Stomach (tissue), 9 donors: ENCODE results near the gene SCO2. TPM values are rescaled to one million over a fixed set of nuclear protein-coding genes. Genes with fewer than 3 reads are reported as not detected.

Experiments
- DNase-seq, 2 donors: peaks; one replicate each; pipeline versions ENCODE4 v3.0.0 to v3.0.0-alpha.2; 2013 to 2019
- H3K27ac ChIP-seq, 5 donors: fragments of 200-600 bp in 4 of 5; sonication (generic) in 4 of 5; one replicate each; pipeline ENCODE4 v1.5.1; 2013 to 2019; ENCODE audit warnings: mild to moderate bottlenecking in 1 of 5, moderate library complexity in 1 of 5
- H3K27me3 ChIP-seq, 3 donors: fragments of 200-600 bp; sonication (generic); one replicate each; pipeline ENCODE4 v1.5.1; 2017 to 2019; ENCODE audit warnings: mixed run types in 1 of 3
- H3K36me3 ChIP-seq, 4 donors: fragments of 200-600 bp; sonication (generic); 1 replicate in 3 of 4; 2 replicates in 1 of 4; pipeline ENCODE4 v1.5.1; 2016 to 2019
- H3K4me1 ChIP-seq, 4 donors: fragments of 200-600 bp; sonication (generic); one replicate each; pipeline ENCODE4 v1.5.1; 2016 to 2019
- H3K4me3 ChIP-seq, 4 donors: fragments of 200-600 bp; sonication (generic) in 3 of 4; one replicate each; pipeline ENCODE4 v1.5.1; 2016 to 2019; ENCODE audit warnings: mild to moderate bottlenecking in 1 of 4
- H3K9me3 ChIP-seq, 4 donors: fragments of 200-600 bp; sonication (generic); one replicate each; pipeline ENCODE4 v1.5.1; 2016 to 2019
- CTCF ChIP-seq, 7 experiments: fragments of 450-650 bp in 4 of 7; fragments of 200-600 bp in 3 of 7; sonication (generic) in 3 of 7; IDR thresholded peaks; one replicate each; pipeline ENCODE4 v1.5.1; 2016 to 2019; ENCODE audit warnings: antibody characterized with exemption in 7 of 7, control low read depth in 2 of 7, mild to moderate bottlenecking in 1 of 7
- EP300 ChIP-seq: sonication (generic); formaldehyde crosslinking; IDR thresholded peaks from one replicate; pipeline ENCODE4 v1.6.1; 2017; ENCODE audit warnings: antibody characterized with exemption
- POLR2A ChIP-seq, 4 donors: fragments of 450-650 bp; IDR thresholded peaks; one replicate each; pipeline ENCODE4 v1.6.1; 2016; ENCODE audit warnings: antibody characterized with exemption in 4 of 4, control low read depth in 2 of 4, mild to moderate bottlenecking in 1 of 4, moderate library complexity in 1 of 4
- POLR2AphosphoS5 ChIP-seq, 3 donors: sonication (generic); formaldehyde crosslinking; IDR thresholded peaks; one replicate each; pipeline ENCODE4 v1.6.1; 2016; ENCODE audit warnings: antibody characterized with exemption in 3 of 3
- WGBS, 5 donors: extraction: QIAGEN DNeasy Blood & Tissue Kit in 3 of 5; methylation state at CpG; one replicate each; pipeline versions ENCODE4 v1.1.5 to v1.1.7; 2013 to 2018; 5-methylcytosine and 5-hydroxymethylcytosine counted together
- intact Hi-C: fragments of 100-400 bp; cut with DNase I; formaldehyde crosslinking; loops from one replicate; pipeline ENCODE4 v1.15.1; 2023; ENCODE audit warnings: low total_unique reads
- polyA plus RNA-seq, 3 donors: library from polyadenylated mRNA; stranded (reverse); fragments of 200-250 nt; gene quantifications; one replicate each; pipeline ENCODE4 v1.2.3, GENCODE V29; 2013
- total RNA-seq, 5 donors: library from RNA; depleted of rRNA; stranded (reverse); fragments of >200 nt; gene quantifications; one replicate each; pipeline versions ENCODE4 v1.1.0 to v1.2.3, GENCODE V29; 2014 to 2016
- donor health status: healthy with polysubstance abuse.
- donor health status: Bipolar disorder and iron deficiency.
- donor health status: healthy.

Gene SCO2
- total and polyA plus RNA-seq, 8 donors, result 0.92 to 7.5 (median 1.9) TPM; not detected in 5

GRCh38 chr22:50527921-50528681 is 2.7 kb upstream of the SCO2 start:
- no peak for TF ChIP-seq POLR2AphosphoS5 (IDR thresholded peaks at IDR 0.05)
- TF ChIP-seq EP300, result no peak
- no peak for TF ChIP-seq POLR2A (IDR thresholded peaks at IDR 0.05)
- no peak for TF ChIP-seq CTCF (IDR thresholded peaks at IDR 0.05)
- no peak for DNase-seq
- Histone ChIP-seq H3K4me3 (peak overlapping the region in 2 of 4 donors; percentile 53 to 80), H3K27me3 (peaks cover 0 to 39% (median 0%) of the 10 kb centered on the region in 3 donors), H3K9me3 (no peaks in the 10 kb centered on the region), H3K4me1 (peaks cover 68 to 90% (median 84%) of the 10 kb centered on the region in 4 donors), H3K36me3 (peaks cover 8 to 12% (median 12%) of the 10 kb centered on the region in 4 donors), H3K27ac (peak overlapping the region in 4 of 5 donors; percentile 92 to 98 (median 94))
- WGBS, 5 donors, result 90 to 92% (median 92%) methylated on average over 15 to 18 of the region's 18 CpGs
- intact Hi-C loops, result no loop called here

- intact Hi-C loops, result no loop called here
- peak; percentile 68 to 72 for DNase-seq
- Histone ChIP-seq H3K36me3 (peaks cover 18 to 22% (median 21%) of the 10 kb centered on the region in 4 donors), H3K9me3 (no peaks in the 10 kb centered on the region), H3K4me1 (peaks cover 60 to 81% (median 79%) of the 10 kb centered on the region in 4 donors), H3K4me3 (peak overlapping the region; percentile 63 to 86 (median 80)), H3K27ac (peak overlapping the region; percentile 92 to 98 (median 94)), H3K27me3 (peaks cover 0 to 30% (median 0%) of the 10 kb centered on the region in 3 donors)
- 39 to 59% (median 48%) methylated on average over 28 to 29 of the region's 29 CpGs for WGBS, 5 donors
- TF ChIP-seq POLR2AphosphoS5 (IDR thresholded peaks at IDR 0.05) (peak in 2 of 3 donors; percentile 31 to 65), POLR2A (IDR thresholded peaks at IDR 0.05) (no peak)
These were observed 1.7 kb upstream of the SCO2 start for GRCh38 chr22:50526834-50527801.

GRCh38 chr22:50526108-50526833 is 873 bp upstream of the SCO2 start:
- Histone ChIP-seq H3K27ac (peak overlapping the region; percentile 92 to 98 (median 94)), H3K4me3 (peak overlapping the region; percentile 63 to 86 (median 80)), H3K4me1 (peaks cover 51 to 73% (median 71%) of the 10 kb centered on the region in 4 donors), H3K9me3 (no peaks in the 10 kb centered on the region), H3K36me3 (peaks cover 24 to 31% (median 30%) of the 10 kb centered on the region in 4 donors), H3K27me3 (peaks cover 0 to 22% (median 0%) of the 10 kb centered on the region in 3 donors)
- TF ChIP-seq POLR2A (IDR thresholded peaks at IDR 0.05) (no peak), POLR2AphosphoS5 (IDR thresholded peaks at IDR 0.05) (peak in 2 of 3 donors; percentile 36 to 65), CTCF (IDR thresholded peaks at IDR 0.05) (peak in 5 of 7 experiments; percentile 8 to 74 (median 54)), EP300 (no peak)
- intact Hi-C loops, result no loop called here
- 0 to 5% (median 1%) methylated on average over 1 to 76 of the region's 77 CpGs for WGBS, 5 donors
- DNase-seq, result peak; percentile 83 to 94

GRCh38 chr22:50525858-50526107 is 385 bp upstream of the SCO2 start:
- intact Hi-C loops, result no loop called here
- peaks cover 46 to 68% (median 66%) of the 10 kb centered on the region in 4 donors for H3K4me1 ChIP-seq
- peak overlapping the region; percentile 92 to 98 (median 94) for H3K27ac ChIP-seq
- TF ChIP-seq EP300 (no peak), CTCF (IDR thresholded peaks at IDR 0.05) (peak in 2 of 7 experiments; percentile 5 to 25)
- DNase-seq, result no peak
- peak overlapping the region; percentile 63 to 86 (median 80) for H3K4me3 ChIP-seq
- H3K36me3 ChIP-seq, result peaks cover 24 to 36% (median 35%) of the 10 kb centered on the region in 4 donors
- H3K27me3 ChIP-seq, result peaks cover 0 to 17% (median 0%) of the 10 kb centered on the region in 3 donors
- WGBS, 5 donors, result 0 to 1% (median 0%) methylated on average over 10 to 33 of the region's 33 CpGs; no CpG with 5 or more reads in 1 of the 5 donors
- H3K9me3 ChIP-seq, result no peaks in the 10 kb centered on the region
